Adrenal gland (tissue), 5 donors: ENCODE measurements around the gene CCDC146.

ENCODE experiments used
- POLR2A ChIP-seq, 2 donors: fragments of 450-650 bp; IDR thresholded peaks; one replicate each; pipeline ENCODE4 v1.6.1; 2017; ENCODE audit warnings: antibody characterized with exemption in 2 of 2, mild to moderate bottlenecking in 2 of 2, moderate library complexity in 1 of 2
- TF ChIP-seq, protein P1 (sequence below), 6 experiments: fragments of 450-650 bp in 4 of 6; fragments of 200-600 bp in 2 of 6; sonication (generic) in 1 of 6; IDR thresholded peaks; 1 replicate in 5 of 6; 2 replicates in 1 of 6; pipeline versions ENCODE4 v1.5.1 to v1.8.0; 2016 to 2021; ENCODE audit warnings: antibody characterized with exemption in 6 of 6, mild to moderate bottlenecking in 2 of 6, moderate library complexity in 1 of 6
- donor health status: DM: no; HTN: no; CAD: no.

- TF ChIP-seq, protein P1, sequence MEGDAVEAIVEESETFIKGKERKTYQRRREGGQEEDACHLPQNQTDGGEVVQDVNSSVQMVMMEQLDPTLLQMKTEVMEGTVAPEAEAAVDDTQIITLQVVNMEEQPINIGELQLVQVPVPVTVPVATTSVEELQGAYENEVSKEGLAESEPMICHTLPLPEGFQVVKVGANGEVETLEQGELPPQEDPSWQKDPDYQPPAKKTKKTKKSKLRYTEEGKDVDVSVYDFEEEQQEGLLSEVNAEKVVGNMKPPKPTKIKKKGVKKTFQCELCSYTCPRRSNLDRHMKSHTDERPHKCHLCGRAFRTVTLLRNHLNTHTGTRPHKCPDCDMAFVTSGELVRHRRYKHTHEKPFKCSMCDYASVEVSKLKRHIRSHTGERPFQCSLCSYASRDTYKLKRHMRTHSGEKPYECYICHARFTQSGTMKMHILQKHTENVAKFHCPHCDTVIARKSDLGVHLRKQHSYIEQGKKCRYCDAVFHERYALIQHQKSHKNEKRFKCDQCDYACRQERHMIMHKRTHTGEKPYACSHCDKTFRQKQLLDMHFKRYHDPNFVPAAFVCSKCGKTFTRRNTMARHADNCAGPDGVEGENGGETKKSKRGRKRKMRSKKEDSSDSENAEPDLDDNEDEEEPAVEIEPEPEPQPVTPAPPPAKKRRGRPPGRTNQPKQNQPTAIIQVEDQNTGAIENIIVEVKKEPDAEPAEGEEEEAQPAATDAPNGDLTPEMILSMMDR (IDR thresholded peaks at IDR 0.05): no peak
- no peak for TF ChIP-seq POLR2A (IDR thresholded peaks at IDR 0.05)
Measured at GRCh38 chr7:77200542-77200941, 78.1 kb downstream of the CCDC146 start.
